HepG2 (cell line): ENCODE measurements around the gene IRX4.

ENCODE experiments used
- ATRX ChIP-seq: sonication (generic); formaldehyde crosslinking; IDR thresholded peaks from 2 replicates; pipeline ENCODE4 v1.4.0; 2020; ENCODE audit warnings: missing genetic modification reagents, borderline replicate concordance
- EP300 ChIP-seq, 3 experiments: sonication (generic) in 1 of 3; formaldehyde crosslinking in 1 of 3; IDR thresholded peaks; 2 replicates each; pipeline versions ENCODE4 v1.5.1 to v1.6.1; 2011 to 2020; ENCODE audit warnings: low read depth in 2 of 3, low read length in 2 of 3, borderline replicate concordance in 1 of 3, improper control_type of control experiment in 1 of 3, mild to moderate bottlenecking in 1 of 3, missing genetic modification reagents in 1 of 3, moderate library complexity in 1 of 3
- ESRRA ChIP-seq: sonication (generic); formaldehyde crosslinking; IDR thresholded peaks from 2 replicates; pipeline ENCODE4 v1.5.1; 2020; ENCODE audit warnings: mild to moderate bottlenecking, low read depth, missing genetic modification reagents
- HCFC1 ChIP-seq: fragments of 150-350 bp; IDR thresholded peaks from 2 replicates; pipeline ENCODE4 v1.6.1; 2014; ENCODE audit warnings: low read depth, low read length
- MIXL1 ChIP-seq: IDR thresholded peaks from 2 replicates; pipeline ENCODE4 v1.6.1; 2016
- NR2F2 ChIP-seq: IDR thresholded peaks from 2 replicates; pipeline ENCODE4 v1.6.1; 2012; ENCODE audit warnings: low read depth, inconsistent platforms, borderline replicate concordance
- PAWR ChIP-seq: sonication (generic); formaldehyde crosslinking; IDR thresholded peaks from 2 replicates; pipeline ENCODE4 v1.4.0; 2020; ENCODE audit warnings: missing genetic modification reagents, mild to moderate bottlenecking, borderline replicate concordance
- PHF21A ChIP-seq: sonication (generic); formaldehyde crosslinking; IDR thresholded peaks from 2 replicates; pipeline ENCODE4 v1.5.0; 2020; ENCODE audit warnings: mild to moderate bottlenecking, missing genetic modification reagents
- ZNF354B ChIP-seq: sonication (generic); formaldehyde crosslinking; IDR thresholded peaks from 2 replicates; pipeline ENCODE4 v1.8.0; 2022; ENCODE audit warnings: mild to moderate bottlenecking, missing genetic modification reagents
- ZSCAN9 ChIP-seq: IDR thresholded peaks from 2 replicates; pipeline ENCODE4 v1.6.1; 2016; ENCODE audit warnings: borderline replicate concordance
- TF ChIP-seq, protein P1 (sequence below): sonication (generic); formaldehyde crosslinking; IDR thresholded peaks from 2 replicates; pipeline ENCODE4 v1.4.0; 2020; ENCODE audit warnings: low read depth, missing genetic modification reagents

DNA sequence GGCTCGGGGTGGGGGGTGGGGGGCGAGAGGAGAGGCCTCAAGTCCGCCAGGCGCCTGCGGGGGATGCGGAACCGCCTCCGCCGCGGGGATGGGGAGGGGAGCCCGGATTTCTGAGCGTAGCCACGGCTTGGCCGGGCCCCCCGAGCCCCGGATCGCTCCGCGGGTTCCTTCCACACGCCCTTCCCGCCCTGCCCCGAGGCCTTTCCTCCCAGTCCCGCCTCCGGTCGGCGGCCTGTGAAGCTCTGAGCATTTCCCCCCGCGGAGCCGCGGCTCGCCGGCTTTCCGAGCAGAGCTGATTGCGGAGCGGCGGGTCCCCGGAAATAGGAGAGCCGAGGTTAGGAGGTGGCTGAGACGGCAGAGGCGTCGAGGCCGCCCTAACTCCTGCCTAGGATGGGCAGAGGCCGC lies 6.1 kb downstream of the IRX4 start:
- TF ChIP-seq ESRRA (no peak), NR2F2 (no peak), PAWR (no peak), ZSCAN9 (no peak), ZNF354B (no peak), MIXL1 (CRISPR knock-in tag) (no peak), ATRX (CRISPR knock-in tag) (no peak), EP300 (IDR thresholded peaks at IDR 0.05; ENCODE audit: low read depth in 2 of 2, low read length in 2 of 2) (no peak), EP300 (CRISPR knock-in tag; IDR thresholded peaks at IDR 0.05; ENCODE audit: borderline replicate concordance) (no peak), HCFC1 (no peak), PHF21A (CRISPR knock-in tag) (no peak)
- TF ChIP-seq, protein P1, sequence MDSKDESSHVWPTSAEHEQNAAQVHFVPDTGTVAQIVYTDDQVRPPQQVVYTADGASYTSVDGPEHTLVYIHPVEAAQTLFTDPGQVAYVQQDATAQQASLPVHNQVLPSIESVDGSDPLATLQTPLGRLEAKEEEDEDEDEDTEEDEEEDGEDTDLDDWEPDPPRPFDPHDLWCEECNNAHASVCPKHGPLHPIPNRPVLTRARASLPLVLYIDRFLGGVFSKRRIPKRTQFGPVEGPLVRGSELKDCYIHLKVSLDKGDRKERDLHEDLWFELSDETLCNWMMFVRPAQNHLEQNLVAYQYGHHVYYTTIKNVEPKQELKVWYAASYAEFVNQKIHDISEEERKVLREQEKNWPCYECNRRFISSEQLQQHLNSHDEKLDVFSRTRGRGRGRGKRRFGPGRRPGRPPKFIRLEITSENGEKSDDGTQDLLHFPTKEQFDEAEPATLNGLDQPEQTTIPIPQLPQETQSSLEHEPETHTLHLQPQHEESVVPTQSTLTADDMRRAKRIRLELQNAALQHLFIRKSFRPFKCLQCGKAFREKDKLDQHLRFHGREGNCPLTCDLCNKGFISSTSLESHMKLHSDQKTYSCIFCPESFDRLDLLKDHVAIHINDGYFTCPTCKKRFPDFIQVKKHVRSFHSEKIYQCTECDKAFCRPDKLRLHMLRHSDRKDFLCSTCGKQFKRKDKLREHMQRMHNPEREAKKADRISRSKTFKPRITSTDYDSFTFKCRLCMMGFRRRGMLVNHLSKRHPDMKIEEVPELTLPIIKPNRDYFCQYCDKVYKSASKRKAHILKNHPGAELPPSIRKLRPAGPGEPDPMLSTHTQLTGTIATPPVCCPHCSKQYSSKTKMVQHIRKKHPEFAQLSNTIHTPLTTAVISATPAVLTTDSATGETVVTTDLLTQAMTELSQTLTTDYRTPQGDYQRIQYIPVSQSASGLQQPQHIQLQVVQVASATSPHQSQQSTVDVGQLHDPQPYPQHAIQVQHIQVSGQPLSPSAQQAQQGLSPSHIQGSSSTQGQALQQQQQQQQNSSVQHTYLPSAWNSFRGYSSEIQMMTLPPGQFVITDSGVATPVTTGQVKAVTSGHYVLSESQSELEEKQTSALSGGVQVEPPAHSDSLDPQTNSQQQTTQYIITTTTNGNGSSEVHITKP (CRISPR knock-in tag) = no peak
